PFSK-1 (cell line): ENCODE measurements around the gene FAM78B. TPM values are rescaled to one million over a fixed set of nuclear protein-coding genes. Genes with fewer than 3 reads are reported as not detected.

ENCODE experiments used
- FOXP2 ChIP-seq: optimal IDR thresholded peaks from 2 replicates; pipeline ENCODE3; 2011; ENCODE audit warnings: borderline replicate concordance, control low read depth, inconsistent platforms; ENCODE audit not compliant: insufficient read depth; ENCODE audit errors: extremely low read length, extremely low read depth
- POLR2AphosphoS5 ChIP-seq: IDR thresholded peaks from 2 replicates; pipeline ENCODE4 v1.6.1; 2012; ENCODE audit warnings: low read depth, mild to moderate bottlenecking, control low read depth, low read length, moderate library complexity
- SIN3A ChIP-seq: IDR thresholded peaks from 2 replicates; pipeline ENCODE4 v1.6.1; 2012; ENCODE audit warnings: mild to moderate bottlenecking, low read length, moderate library complexity, borderline replicate concordance; ENCODE audit not compliant: insufficient read depth
- TAF1 ChIP-seq: IDR thresholded peaks from 2 replicates; pipeline ENCODE4 v1.6.1; 2012; ENCODE audit warnings: low read length, control low read depth, borderline replicate concordance; ENCODE audit not compliant: insufficient read depth
- polyA plus RNA-seq: library from polyadenylated mRNA; unstranded; fragments of >200 nt; gene quantifications from one replicate; pipeline ENCODE4 v1.2.1, GENCODE V29; 2012; ENCODE audit warnings: low read depth, missing spikeins; ENCODE audit not compliant: insufficient read length
- TF ChIP-seq, protein P1 (sequence below), 2 experiments: IDR thresholded peaks; 2 replicates each; pipeline versions ENCODE4 v1.6.1 to v1.8.0; 2011 to 2012; ENCODE audit warnings: low read depth in 2 of 2, low read length in 2 of 2, control low read depth in 1 of 2, inconsistent platforms in 1 of 2, mild to moderate bottlenecking in 1 of 2, moderate library complexity in 1 of 2; ENCODE audit not compliant: insufficient read depth in 1 of 2

FAM78B gene, protein sequence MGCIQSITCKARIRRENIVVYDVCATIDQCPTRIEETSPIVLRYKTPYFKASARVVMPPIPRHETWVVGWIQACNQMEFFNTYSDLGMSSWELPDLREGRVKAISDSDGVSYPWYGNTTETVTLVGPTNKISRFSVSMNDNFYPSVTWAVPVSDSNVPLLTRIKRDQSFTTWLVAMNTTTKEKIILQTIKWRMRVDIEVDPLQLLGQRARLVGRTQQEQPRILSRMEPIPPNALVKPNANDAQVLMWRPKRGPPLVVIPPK
- polyA plus RNA-seq: 0.24 TPM

DNA sequence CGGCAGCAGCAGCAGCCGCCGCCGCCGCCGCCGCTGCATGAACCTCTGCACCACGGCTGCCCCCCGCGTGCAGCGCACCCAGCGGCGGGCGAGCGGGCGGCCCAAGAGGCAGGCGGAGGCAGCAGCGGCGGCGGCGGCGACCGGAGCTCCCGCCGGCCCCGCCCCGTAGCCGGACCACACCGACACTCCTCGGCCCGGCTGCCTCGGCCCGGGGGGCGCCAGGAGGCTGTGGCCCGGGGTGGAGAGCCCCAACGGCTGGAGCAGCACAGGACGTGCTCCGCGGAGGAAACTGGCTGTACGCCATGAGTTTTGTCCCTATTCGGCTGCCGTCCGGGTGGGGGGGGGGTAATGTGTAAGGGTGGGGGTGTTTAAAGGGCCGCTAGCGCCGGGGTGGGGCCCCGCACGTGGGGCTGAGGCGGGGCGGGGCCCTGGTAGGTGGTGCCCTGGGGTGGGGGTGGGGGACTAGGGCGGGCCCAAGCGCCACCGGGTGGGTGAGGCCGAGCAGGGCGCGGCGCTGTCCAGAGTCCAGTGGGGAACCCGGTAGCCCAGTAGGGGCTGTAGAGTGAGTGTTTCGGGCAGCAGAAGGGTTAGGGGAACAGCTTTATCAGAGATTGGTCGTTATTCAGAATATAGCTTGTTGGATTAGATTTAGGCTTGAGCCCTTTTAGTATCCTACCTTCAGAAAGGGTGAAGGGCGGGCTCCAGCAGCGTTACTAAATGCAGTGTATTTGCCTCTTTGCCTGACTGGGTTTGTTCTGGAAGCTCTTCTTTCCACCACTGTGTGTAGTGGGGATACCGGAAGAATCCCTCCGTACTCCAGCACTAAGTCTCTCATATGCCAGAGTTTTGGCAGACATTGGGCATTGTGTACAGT, at the start of gene FAM78B:
TSS of gene FAM78B (minus strand) at position 304 of the 874 bp plus-strand sequence. CDS start 753 bp downstream, outside the sequence.
- TF ChIP-seq, protein P1, sequence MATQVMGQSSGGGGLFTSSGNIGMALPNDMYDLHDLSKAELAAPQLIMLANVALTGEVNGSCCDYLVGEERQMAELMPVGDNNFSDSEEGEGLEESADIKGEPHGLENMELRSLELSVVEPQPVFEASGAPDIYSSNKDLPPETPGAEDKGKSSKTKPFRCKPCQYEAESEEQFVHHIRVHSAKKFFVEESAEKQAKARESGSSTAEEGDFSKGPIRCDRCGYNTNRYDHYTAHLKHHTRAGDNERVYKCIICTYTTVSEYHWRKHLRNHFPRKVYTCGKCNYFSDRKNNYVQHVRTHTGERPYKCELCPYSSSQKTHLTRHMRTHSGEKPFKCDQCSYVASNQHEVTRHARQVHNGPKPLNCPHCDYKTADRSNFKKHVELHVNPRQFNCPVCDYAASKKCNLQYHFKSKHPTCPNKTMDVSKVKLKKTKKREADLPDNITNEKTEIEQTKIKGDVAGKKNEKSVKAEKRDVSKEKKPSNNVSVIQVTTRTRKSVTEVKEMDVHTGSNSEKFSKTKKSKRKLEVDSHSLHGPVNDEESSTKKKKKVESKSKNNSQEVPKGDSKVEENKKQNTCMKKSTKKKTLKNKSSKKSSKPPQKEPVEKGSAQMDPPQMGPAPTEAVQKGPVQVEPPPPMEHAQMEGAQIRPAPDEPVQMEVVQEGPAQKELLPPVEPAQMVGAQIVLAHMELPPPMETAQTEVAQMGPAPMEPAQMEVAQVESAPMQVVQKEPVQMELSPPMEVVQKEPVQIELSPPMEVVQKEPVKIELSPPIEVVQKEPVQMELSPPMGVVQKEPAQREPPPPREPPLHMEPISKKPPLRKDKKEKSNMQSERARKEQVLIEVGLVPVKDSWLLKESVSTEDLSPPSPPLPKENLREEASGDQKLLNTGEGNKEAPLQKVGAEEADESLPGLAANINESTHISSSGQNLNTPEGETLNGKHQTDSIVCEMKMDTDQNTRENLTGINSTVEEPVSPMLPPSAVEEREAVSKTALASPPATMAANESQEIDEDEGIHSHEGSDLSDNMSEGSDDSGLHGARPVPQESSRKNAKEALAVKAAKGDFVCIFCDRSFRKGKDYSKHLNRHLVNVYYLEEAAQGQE (IDR thresholded peaks at IDR 0.05; ENCODE audit: insufficient read depth in 1 of 2, low read depth in 2 of 2, low read length in 2 of 2): peak; percentile 68 to 84; a peak in 3 of 4 replicates
- no peak for TF ChIP-seq FOXP2

DNA sequence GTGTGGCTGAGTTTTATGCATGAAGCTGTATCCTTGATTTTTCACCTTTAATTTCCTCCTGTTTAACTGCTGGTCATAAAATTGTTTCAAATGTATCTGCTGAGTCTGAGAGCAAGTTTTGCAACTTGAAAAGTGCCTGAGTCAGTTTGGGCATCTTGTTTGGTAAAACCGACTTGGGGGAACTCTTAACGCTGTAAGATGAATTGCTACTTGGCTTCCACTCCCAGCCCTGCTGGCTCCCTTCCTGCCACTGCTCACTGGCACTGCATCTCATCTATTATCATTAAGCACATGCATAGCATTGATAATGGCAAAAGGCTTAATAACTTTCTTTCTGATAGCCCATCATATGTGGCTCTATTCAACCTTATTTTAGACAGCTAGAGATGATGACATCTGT, 35.7 kb upstream of the FAM78B start:
- TF ChIP-seq, protein P1 (IDR thresholded peaks at IDR 0.05; ENCODE audit: insufficient read depth in 1 of 2, low read depth in 2 of 2, low read length in 2 of 2): no peak
- no peak for TF ChIP-seq TAF1

DNA sequence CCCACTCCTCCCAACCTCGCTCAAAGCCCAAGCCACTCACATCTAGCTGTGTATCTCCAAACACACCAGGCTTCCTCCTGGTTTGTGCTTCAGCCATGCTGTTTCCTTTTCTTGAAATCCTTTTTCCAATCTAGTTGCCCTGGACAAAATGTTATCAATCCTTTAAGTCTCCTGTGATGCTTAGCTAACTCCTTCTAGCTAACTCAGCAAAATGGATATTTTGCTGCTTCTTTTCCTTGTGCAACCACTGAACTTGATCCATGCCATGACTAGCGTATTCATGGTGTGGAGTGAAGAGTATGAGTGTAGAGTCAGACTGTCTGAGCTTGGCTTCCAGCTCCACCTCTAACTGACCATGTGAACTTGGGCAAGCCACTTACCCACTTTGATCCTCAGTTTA, 33.9 kb upstream of the FAM78B start:
- no peak for TF ChIP-seq POLR2AphosphoS5
- no peak for TF ChIP-seq TAF1
- TF ChIP-seq, protein P1 (IDR thresholded peaks at IDR 0.05; ENCODE audit: insufficient read depth in 1 of 2, low read depth in 2 of 2, low read length in 2 of 2): no peak
- TF ChIP-seq SIN3A: no peak
- no peak for TF ChIP-seq FOXP2

DNA sequence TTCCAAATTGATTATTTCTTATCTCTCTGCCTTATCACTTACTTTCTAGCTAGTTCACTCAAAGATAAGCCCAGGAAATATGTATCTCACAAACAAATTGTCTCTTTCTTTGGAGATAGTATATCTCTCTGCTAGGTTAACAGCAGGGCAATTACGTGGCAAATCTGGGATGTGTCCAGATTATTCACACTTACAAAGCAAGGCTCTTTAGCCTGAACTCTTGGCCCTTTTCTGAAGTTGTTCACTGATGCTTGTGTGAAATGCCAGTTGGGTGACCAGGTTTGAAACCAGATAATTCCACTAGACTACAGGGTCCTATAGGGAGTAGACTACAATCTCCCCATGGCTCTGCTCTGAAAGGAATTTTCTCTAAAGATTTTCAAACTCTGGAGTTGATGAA, 30.8 kb upstream of the FAM78B start:
- TF ChIP-seq FOXP2 (no peak), SIN3A (no peak), POLR2AphosphoS5 (no peak), TAF1 (no peak)
- TF ChIP-seq, protein P1 (IDR thresholded peaks at IDR 0.05; ENCODE audit: insufficient read depth in 1 of 2, low read depth in 2 of 2, low read length in 2 of 2): no peak
